Body of pancreas (tissue), 4 donors: ENCODE data around the gene NRCAM. TPM values are rescaled to one million over a fixed set of nuclear protein-coding genes. Genes with fewer than 3 reads are reported as not detected.

ENCODE experiments used
- ATAC-seq: fragments of 150-250 bp; one replicate; pipeline ENCODE4 v1.9.1; 2016
- DNase-seq, 4 donors: peaks; one replicate each; pipeline ENCODE4 v3.0.0-alpha.2; 2019
- H3K27ac ChIP-seq, 4 donors: fragments of 200-600 bp; sonication (generic); 1 replicate in 3 of 4; 2 replicates in 1 of 4; pipeline versions ENCODE4 v1.5.1 to v1.6.1; 2016 to 2019; ENCODE audit warnings: mild to moderate bottlenecking in 1 of 4, mixed read lengths in 1 of 4, moderate library complexity in 1 of 4
- H3K27me3 ChIP-seq, 2 donors: fragments of 200-600 bp; sonication (generic); one replicate each; pipeline ENCODE4 v1.6.0; 2016; ENCODE audit warnings: mild to moderate bottlenecking in 1 of 2
- H3K36me3 ChIP-seq, 2 donors: fragments of 200-600 bp; sonication (generic); replicated peaks in 1 of 2; 2 replicates each; pipeline ENCODE4 v1.5.1; 2016; ENCODE audit warnings: low read depth in 2 of 2; ENCODE audit not compliant: insufficient read depth in 1 of 2
- H3K4me1 ChIP-seq: fragments of 200-600 bp; sonication (generic); one replicate; pipeline ENCODE4 v1.6.0; 2016
- H3K4me3 ChIP-seq, 2 donors: fragments of 200-600 bp; sonication (generic); 1 replicate in 1 of 2; 2 replicates in 1 of 2; pipeline ENCODE4 v1.5.1; 2016 to 2019
- H3K9me3 ChIP-seq, 3 donors: fragments of 200-600 bp; sonication (generic); 1 replicate in 2 of 3; 2 replicates in 1 of 3; pipeline ENCODE4 v1.5.1; 2016
- CTCF ChIP-seq, 7 experiments: fragments of 450-650 bp in 4 of 7; fragments of 200-600 bp in 3 of 7; sonication (generic) in 3 of 7; IDR thresholded peaks; one replicate each; pipeline ENCODE4 v1.5.1; 2016 to 2019; ENCODE audit warnings: antibody characterized with exemption in 7 of 7
- POLR2A ChIP-seq, 3 donors: fragments of 450-650 bp; IDR thresholded peaks; one replicate each; pipeline ENCODE4 v1.6.1; 2016; ENCODE audit warnings: antibody characterized with exemption in 3 of 3, mild to moderate bottlenecking in 2 of 3
- WGBS, 2 donors: methylation state at CpG; one replicate each; pipeline ENCODE4 v1.1.5; 2017; 5-methylcytosine and 5-hydroxymethylcytosine counted together
- intact Hi-C: fragments of 100-400 bp; cut with DNase I; formaldehyde crosslinking; loops from one replicate; pipeline ENCODE4 v1.15.1; 2023
- total RNA-seq, 2 donors: library from RNA; depleted of rRNA; stranded (reverse); fragments of >200 nt; gene quantifications; one replicate each; pipeline ENCODE4 v1.1.0, GENCODE V29; 2016

Gene NRCAM
- total RNA-seq, 2 donors from 2014 or later: 39.4 to 49.8 TPM

GRCh38 chr7:108197371-108198091 lies 258.7 kb downstream of the NRCAM start:
- ATAC-seq (no peak), DNase-seq (no peak)
- H3K9me3 ChIP-seq: no peaks in the 10 kb centered on the region
- no peaks in the 10 kb centered on the region for H3K36me3 ChIP-seq
- no peak overlapping the region for H3K27ac ChIP-seq
- no peak overlapping the region for H3K4me3 ChIP-seq
- 92% methylated on average over 3 of the region's 3 CpGs for WGBS, 2 donors
- TF ChIP-seq POLR2A (IDR thresholded peaks at IDR 0.05) (no peak), CTCF (IDR thresholded peaks at IDR 0.05) (no peak)
- no peaks in the 10 kb centered on the region for H3K27me3 ChIP-seq
- intact Hi-C loops: no loop called here
- H3K4me1 ChIP-seq: no peaks in the 10 kb centered on the region

- Histone ChIP-seq H3K4me3 (no peak overlapping the region), H3K4me1 (no peaks in the 10 kb centered on the region), H3K36me3 (no peaks in the 10 kb centered on the region), H3K9me3 (no peaks in the 10 kb centered on the region), H3K27me3 (no peaks in the 10 kb centered on the region), H3K27ac (no peak overlapping the region)
- WGBS, 2 donors: 73% methylated on average over 1 of the region's 1 CpG
- ATAC-seq: no peak
- intact Hi-C loops: no loop called here
- TF ChIP-seq POLR2A (IDR thresholded peaks at IDR 0.05): no peak
- no peak for TF ChIP-seq CTCF (IDR thresholded peaks at IDR 0.05)
- no peak for DNase-seq
Measured at GRCh38 chr7:108196004-108196403, 260.2 kb downstream of the NRCAM start.

- Histone ChIP-seq H3K36me3 (no peaks in the 10 kb centered on the region), H3K4me3 (no peak overlapping the region), H3K27ac (no peak overlapping the region), H3K9me3 (no peaks in the 10 kb centered on the region), H3K4me1 (no peaks in the 10 kb centered on the region), H3K27me3 (no peaks in the 10 kb centered on the region)
- ATAC-seq (no peak), DNase-seq (no peak)
- intact Hi-C loops: no loop called here
- 66 to 69% methylated on average over 9 of the region's 9 CpGs for WGBS, 2 donors
- TF ChIP-seq CTCF (IDR thresholded peaks at IDR 0.05) (no peak), POLR2A (IDR thresholded peaks at IDR 0.05) (no peak)
Measured at GRCh38 chr7:108193594-108194498, 262.4 kb downstream of the NRCAM start.

GRCh38 chr7:108190891-108191290 lies 265.3 kb downstream of the NRCAM start:
- 82 to 84% methylated on average over 4 of the region's 4 CpGs for WGBS, 2 donors
- DNase-seq (no peak), ATAC-seq (no peak)
- H3K4me3 ChIP-seq: no peak overlapping the region
- H3K36me3 ChIP-seq: no peaks in the 10 kb centered on the region
- H3K27me3 ChIP-seq: no peaks in the 10 kb centered on the region
- intact Hi-C loops: no loop called here
- H3K9me3 ChIP-seq: no peaks in the 10 kb centered on the region
- no peaks in the 10 kb centered on the region for H3K4me1 ChIP-seq
- H3K27ac ChIP-seq: no peak overlapping the region
- no peak for TF ChIP-seq CTCF (IDR thresholded peaks at IDR 0.05)
